ENCODE results near the gene CELSR1. TPM values are rescaled to one million over a fixed set of nuclear protein-coding genes. Genes with fewer than 3 reads are reported as not detected.

Gene CELSR1
- total RNA-seq, 2 experiments from 2014 or later: 3.7 to 5.2 TPM

GRCh38 chr22:46360891-46361290, 176.5 kb downstream of the CELSR1 start:
- H3K27ac ChIP-seq (ENCODE audit: low read depth, low read length, poor library complexity, severe bottlenecking): no peak overlapping the region
- no peaks in the 10 kb centered on the region for H4K20me1 ChIP-seq (ENCODE audit: insufficient read depth, low read length)
- no peak overlapping the region for H3K4me3 ChIP-seq (ENCODE audit: low read depth, low read length, poor library complexity, severe bottlenecking)
- no peak for DNase-seq (ENCODE audit: low spot score)
- H3K4me1 ChIP-seq (ENCODE audit: insufficient read depth, low read length, poor library complexity, severe bottlenecking): peaks cover 18% of the 10 kb centered on the region
- no peak overlapping the region for H3K4me2 ChIP-seq (ENCODE audit: low read length)
- POLR2A ChIA-PET: no interaction called here
- BruUV-seq (replicated peaks): no TSS peak
- no peaks in the 10 kb centered on the region for H3K9me3 ChIP-seq (ENCODE audit: low read length)
- H3K36me3 ChIP-seq (ENCODE audit: insufficient read depth, low read length): peaks cover 17% of the 10 kb centered on the region; the same call in 1 of the 2 replicates
- no peak overlapping the region for H2AFZ ChIP-seq (ENCODE audit: low read length)
- intact Hi-C loops (cut with micrococcal nuclease; ENCODE audit: unreplicated experiment): no loop called here
- no peak for TF ChIP-seq EZH2phosphoT487 (IDR thresholded peaks at IDR 0.05; ENCODE audit: borderline replicate concordance, low read depth, low read length)
- no peak for TF ChIP-seq CTCF (conservative IDR thresholded peaks at IDR 0.05; ENCODE audit: low read length)
- H3K9me2 ChIP-seq (ENCODE audit: insufficient read depth, low read length): no peaks in the 10 kb centered on the region
- no peaks in the 10 kb centered on the region for H3K79me2 ChIP-seq (ENCODE audit: insufficient read depth, low read depth, low read length)
- CTCF ChIA-PET (ENCODE audit: unreplicated experiment): no interaction called here

DNA sequence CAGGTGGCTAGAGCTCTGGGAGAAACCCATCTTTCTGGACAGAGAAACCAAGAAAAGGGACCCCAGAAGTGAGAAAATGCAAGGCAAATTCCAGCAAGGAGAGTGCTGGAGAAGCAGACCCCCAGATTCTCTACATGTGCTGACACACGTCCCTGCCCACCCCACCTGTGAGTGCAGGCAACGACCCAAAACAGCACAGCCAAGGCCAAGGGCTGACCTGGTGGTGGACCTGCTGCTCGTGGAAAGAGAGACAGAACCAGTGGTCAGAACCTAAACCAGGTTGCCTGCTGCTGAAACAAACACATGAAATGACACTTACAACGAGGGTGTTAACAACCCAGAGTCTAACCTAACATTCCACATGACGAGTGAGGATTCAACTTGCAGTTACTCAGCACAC, 177.3 kb downstream of the CELSR1 start:
- Histone ChIP-seq H3K4me2 (ENCODE audit: low read length) (no peak overlapping the region), H3K9me3 (ENCODE audit: low read length) (no peaks in the 10 kb centered on the region), H3K27ac (ENCODE audit: low read depth, low read length, poor library complexity, severe bottlenecking) (no peak overlapping the region), H3K4me1 (ENCODE audit: insufficient read depth, low read length, poor library complexity, severe bottlenecking) (peaks cover 18% of the 10 kb centered on the region), H3K4me3 (ENCODE audit: low read depth, low read length, poor library complexity, severe bottlenecking) (no peak overlapping the region), H2AFZ (ENCODE audit: low read length) (no peak overlapping the region), H3K9me2 (ENCODE audit: insufficient read depth, low read length) (no peaks in the 10 kb centered on the region), H4K20me1 (ENCODE audit: insufficient read depth, low read length) (no peaks in the 10 kb centered on the region), H3K79me2 (ENCODE audit: insufficient read depth, low read depth, low read length) (no peaks in the 10 kb centered on the region), H3K36me3 (ENCODE audit: insufficient read depth, low read length) (peaks cover 25% of the 10 kb centered on the region; the same call in 1 of the 2 replicates)
- no peak for DNase-seq (ENCODE audit: low spot score)
- POLR2A ChIA-PET: no interaction called here
- CTCF ChIA-PET (ENCODE audit: unreplicated experiment): no interaction called here
- BruUV-seq (replicated peaks): no TSS peak
- TF ChIP-seq EZH2phosphoT487 (IDR thresholded peaks at IDR 0.05; ENCODE audit: borderline replicate concordance, low read depth, low read length): no peak
- no peak for TF ChIP-seq CTCF (conservative IDR thresholded peaks at IDR 0.05; ENCODE audit: low read length)
- intact Hi-C loops (cut with micrococcal nuclease; ENCODE audit: unreplicated experiment): no loop called here

DNA sequence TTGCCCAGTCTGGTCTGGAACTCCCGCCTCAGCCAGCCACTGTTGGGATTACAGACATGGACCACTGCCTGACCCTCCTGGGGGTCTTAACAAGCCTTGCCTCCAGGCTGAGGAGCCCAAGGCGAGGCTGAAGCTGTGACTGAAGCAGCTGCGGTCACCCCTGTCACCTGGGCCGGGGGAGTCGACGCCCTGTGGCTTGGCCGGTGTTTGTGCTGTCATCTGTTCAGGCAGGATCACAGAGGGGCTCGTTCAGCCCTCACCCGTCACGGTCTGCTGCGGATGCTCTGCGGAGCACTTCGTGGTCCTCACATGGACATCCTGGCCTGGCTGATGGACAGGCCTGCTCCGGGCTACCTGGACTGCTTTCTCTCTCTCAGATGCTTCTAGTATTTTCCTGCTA, 178.1 kb downstream of the CELSR1 start:
- Histone ChIP-seq H2AFZ (ENCODE audit: low read length) (no peak overlapping the region), H3K4me3 (ENCODE audit: low read depth, low read length, poor library complexity, severe bottlenecking) (no peak overlapping the region), H3K4me1 (ENCODE audit: insufficient read depth, low read length, poor library complexity, severe bottlenecking) (peaks cover 18% of the 10 kb centered on the region), H3K9me3 (ENCODE audit: low read length) (no peaks in the 10 kb centered on the region), H3K4me2 (ENCODE audit: low read length) (no peak overlapping the region), H3K36me3 (ENCODE audit: insufficient read depth, low read length) (peaks cover 32% of the 10 kb centered on the region; the same call in 1 of the 2 replicates), H3K79me2 (ENCODE audit: insufficient read depth, low read depth, low read length) (no peaks in the 10 kb centered on the region), H3K9me2 (ENCODE audit: insufficient read depth, low read length) (no peaks in the 10 kb centered on the region), H4K20me1 (ENCODE audit: insufficient read depth, low read length) (no peaks in the 10 kb centered on the region), H3K27ac (ENCODE audit: low read depth, low read length, poor library complexity, severe bottlenecking) (no peak overlapping the region)
- no peak for TF ChIP-seq EZH2phosphoT487 (IDR thresholded peaks at IDR 0.05; ENCODE audit: borderline replicate concordance, low read depth, low read length)
- TF ChIP-seq CTCF (conservative IDR thresholded peaks at IDR 0.05; ENCODE audit: low read length): no peak
- POLR2A ChIA-PET: no interaction called here
- BruUV-seq (replicated peaks): no TSS peak
- no peak for DNase-seq (ENCODE audit: low spot score)
- intact Hi-C loops (cut with micrococcal nuclease; ENCODE audit: unreplicated experiment): no loop called here
- CTCF ChIA-PET (ENCODE audit: unreplicated experiment): no interaction called here

Data from OCI-LY7 (cell line).